ENCODE results near the gene TLX1.
"Not testable (repeated sequence)": the region's sequence is repeated elsewhere in the genome, so short reads cannot be mapped to it uniquely, and the experiment has no call there.

The TLX1 gene

GRCh38 chr10:101145750-101146391 is 14.8 kb downstream of the TLX1 start:
- H3K27ac ChIP-seq: no peak overlapping the region
- TF ChIP-seq CTCF (conservative IDR thresholded peaks at IDR 0.05): no peak

- TF ChIP-seq CTCF (conservative IDR thresholded peaks at IDR 0.05): no peak
These were observed 15.5 kb downstream of the TLX1 start for GRCh38 chr10:101146392-101147251.

GRCh38 chr10:101151395-101151794 is 20.3 kb downstream of the TLX1 start:
- no peak overlapping the region for H3K27ac ChIP-seq
- no peak for TF ChIP-seq CTCF (conservative IDR thresholded peaks at IDR 0.05)

More at GRCh38 chr10:101146392-101147251, 15.5 kb downstream of the TLX1 start:
- no peak overlapping the region for H3K27ac ChIP-seq

- H3K27ac ChIP-seq: no peak overlapping the region
- no peak for TF ChIP-seq CTCF (conservative IDR thresholded peaks at IDR 0.05)
These were observed 21.2 kb downstream of the TLX1 start for GRCh38 chr10:101152316-101152715.

- not testable (repeated sequence) for H3K27ac ChIP-seq
These were observed 23.4 kb downstream of the TLX1 start for GRCh38 chr10:101154506-101154905.

GRCh38 chr10:101155896-101156295 is 24.8 kb downstream of the TLX1 start:
- no peak for TF ChIP-seq CTCF (conservative IDR thresholded peaks at IDR 0.05)
- H3K27ac ChIP-seq: no peak overlapping the region

- no peak overlapping the region for H3K27ac ChIP-seq
- TF ChIP-seq CTCF (conservative IDR thresholded peaks at IDR 0.05): no peak
These were observed 26.8 kb downstream of the TLX1 start for GRCh38 chr10:101157756-101158458.
